Stimulated activated CD8-positive, alpha-beta memory T cell treated with anti-CD3 and anti-CD28 coated beads, Interleukin-15, amount 100 ng/mL, for 1 hour (primary cell): ENCODE measurements around the gene GTSE1.

Source experiments
- DNase-seq: peaks from one replicate; pipeline ENCODE4 v3.0.0-alpha.2; 2020; ENCODE audit warnings: low read depth

Gene GTSE1

GRCh38 chr22:46380069-46380468 is 83.4 kb downstream of the GTSE1 start:
- DNase-seq: no peak
